Ammon's horn (tissue), 1 donor: ENCODE results near the gene RNF220.

Experiments
- DNase-seq: peaks from one replicate; pipeline ENCODE4 v3.0.0-alpha.2; 2016; ENCODE audit warnings: low spot score

The RNF220 gene

GRCh38 chr1:44436401-44437106 is 31.5 kb downstream of the RNF220 start:
- no peak for DNase-seq

DNA sequence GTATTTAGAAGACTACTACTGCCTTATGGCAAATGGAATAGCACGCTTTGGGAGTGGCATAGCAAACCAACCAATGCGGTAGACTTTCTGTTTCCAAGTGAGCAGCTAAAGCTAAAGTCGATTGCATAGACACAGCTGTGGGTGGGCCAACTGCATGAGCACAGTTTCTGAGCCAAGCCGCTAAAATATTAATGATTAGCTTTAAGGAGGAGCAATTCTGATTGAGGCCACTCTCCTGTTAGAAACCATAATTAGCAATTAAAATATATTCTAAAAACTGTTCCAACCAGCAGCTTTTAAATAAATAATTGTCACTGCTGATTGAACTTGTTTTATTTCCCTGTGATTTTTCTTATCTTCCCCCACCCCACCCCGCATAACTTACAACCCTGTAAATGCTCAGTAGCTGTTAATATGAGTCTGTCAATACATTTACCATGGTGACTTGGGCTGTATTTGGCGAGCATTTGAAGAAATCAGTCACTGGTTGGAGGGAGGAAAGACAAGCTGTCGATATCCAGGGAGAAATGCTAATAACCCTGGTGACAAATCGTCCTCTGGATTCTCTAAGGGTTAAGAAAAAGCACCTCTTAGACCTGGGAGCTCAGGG is 32.2 kb downstream of the RNF220 start:
- no peak for DNase-seq

DNA sequence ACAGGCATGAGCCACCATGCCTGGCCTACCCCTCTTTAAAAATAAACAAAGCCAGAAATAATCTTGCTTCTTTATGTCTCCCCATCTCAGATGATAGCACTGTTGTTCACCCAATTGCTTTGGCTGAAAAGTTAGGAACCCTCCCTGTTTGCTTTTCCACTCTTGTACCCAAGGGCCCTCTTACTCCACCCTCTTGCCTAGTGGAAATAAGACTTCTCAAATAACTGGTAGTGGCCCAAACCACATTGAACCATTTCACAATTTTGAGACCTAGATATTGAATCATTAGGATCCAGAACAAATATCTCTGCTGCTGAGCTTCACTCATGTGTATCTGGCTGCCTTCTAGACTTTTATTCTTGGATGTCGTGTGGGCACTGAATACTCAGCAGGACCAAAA is 37.7 kb downstream of the RNF220 start:
- DNase-seq, result no peak

DNA sequence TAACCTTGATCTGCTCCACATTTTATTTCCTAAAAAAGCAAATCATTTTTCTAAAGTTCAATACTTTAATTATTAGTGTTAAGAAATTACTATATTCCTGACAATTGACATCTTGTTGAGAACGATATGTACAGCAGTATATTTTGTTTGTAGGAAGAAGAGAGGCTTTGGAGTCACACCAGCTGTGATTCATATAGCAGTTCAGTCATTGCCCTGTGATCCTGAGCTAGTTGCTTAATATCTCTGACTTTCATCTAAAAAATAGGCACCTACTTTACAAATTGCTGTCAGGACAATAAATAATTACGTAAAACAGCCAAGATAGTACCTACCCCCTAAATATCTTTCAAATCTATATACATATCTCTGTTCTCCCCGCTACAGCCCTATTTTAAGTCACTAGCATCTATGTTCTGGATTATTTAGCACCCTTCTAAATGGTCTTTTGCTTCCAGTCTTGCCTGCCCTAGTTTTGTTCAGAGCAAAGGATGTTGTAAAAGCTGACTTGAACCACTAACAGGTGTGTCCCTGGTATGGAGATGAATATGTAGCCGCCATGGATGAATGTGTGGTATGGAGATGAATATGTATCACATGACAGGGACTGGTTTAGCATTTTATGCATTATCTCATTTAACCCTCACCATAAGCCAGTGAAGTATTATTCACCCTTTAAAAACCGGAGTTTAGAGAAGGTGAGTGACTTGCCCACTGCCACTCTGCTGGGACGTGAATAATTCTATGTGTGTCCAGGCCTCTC is 42.2 kb downstream of the RNF220 start:
- DNase-seq, result no peak

- DNase-seq, result no peak
These were observed 48.8 kb downstream of the RNF220 start for GRCh38 chr1:44453798-44454349.

- no peak for DNase-seq
These were observed 49.6 kb downstream of the RNF220 start for GRCh38 chr1:44454704-44455103.

GRCh38 chr1:44460107-44460882 is 55.2 kb downstream of the RNF220 start:
- peak; percentile 29 for DNase-seq

- DNase-seq, result no peak
These were observed 59.3 kb downstream of the RNF220 start for GRCh38 chr1:44464361-44464760.

GRCh38 chr1:44467566-44467965 is 62.5 kb downstream of the RNF220 start:
- no peak for DNase-seq

GRCh38 chr1:44471911-44472453 is 66.9 kb downstream of the RNF220 start:
- DNase-seq, result no peak

DNA sequence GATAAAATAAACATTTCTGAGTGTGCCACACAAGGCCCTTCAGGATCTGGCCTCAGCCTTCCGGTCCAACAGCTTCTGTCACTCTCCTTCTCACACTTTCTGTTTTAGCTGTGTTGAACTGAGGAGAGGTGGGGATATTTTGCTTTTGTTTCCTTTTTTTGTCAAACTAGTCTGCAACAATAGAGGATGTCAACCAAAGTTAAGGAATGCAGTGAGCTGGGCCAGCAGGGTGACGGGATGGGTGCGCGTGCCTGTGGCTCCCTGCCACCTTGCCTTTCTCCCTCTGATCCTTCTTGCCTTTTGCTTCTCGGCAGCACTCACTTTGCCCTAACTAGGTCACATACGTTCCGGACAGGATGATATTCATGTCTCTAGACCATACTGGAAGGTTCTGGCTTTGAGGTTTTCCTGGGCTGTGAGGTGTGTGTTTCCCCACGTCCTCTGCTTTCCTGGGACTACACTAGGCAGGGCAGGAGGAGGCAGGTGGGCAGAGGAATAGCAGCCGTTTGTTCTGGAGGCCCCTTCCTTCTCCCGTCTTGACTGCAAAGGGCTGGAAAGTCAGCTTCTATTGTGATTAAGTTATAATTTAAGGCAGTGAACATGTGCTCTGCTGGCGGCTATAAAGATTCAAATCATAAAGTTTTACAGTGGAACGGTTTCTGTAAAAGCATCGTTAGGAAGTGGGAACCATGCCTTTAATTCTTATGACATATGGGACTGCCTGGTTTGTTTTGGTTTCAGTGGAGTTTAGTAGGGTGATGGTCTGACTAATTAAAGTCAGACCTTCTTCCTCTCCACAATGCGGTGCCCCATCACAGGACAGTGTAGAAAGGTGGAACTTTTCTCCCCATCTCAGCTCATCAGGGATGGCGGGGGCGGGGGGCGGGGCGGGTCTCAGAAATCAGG is 67.8 kb downstream of the RNF220 start:
- no peak for DNase-seq

DNA sequence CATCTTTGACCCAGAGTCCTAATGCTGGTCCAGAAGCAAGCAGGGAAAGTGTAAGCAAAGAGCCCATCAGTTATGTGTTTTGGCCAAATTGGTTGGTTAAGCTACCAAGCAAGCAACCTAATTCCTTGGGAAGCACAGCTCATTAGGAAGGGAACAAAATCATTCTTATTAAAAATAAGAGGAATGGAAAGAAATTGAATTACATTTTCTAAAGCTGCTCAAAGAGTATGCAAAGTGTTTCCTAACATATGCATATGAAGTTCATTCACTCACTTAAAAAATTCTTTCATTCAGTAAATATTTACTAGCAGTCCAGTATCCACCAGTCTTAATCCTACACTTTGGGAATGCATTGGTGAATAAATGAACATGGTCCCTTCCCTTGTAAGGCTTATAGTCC is 71.8 kb downstream of the RNF220 start:
- no peak for DNase-seq

GRCh38 chr1:44481701-44482100 is 76.6 kb downstream of the RNF220 start:
- DNase-seq, result no peak

GRCh38 chr1:44483089-44483874 is 78.2 kb downstream of the RNF220 start:
- no peak for DNase-seq

GRCh38 chr1:44484155-44484688 is 79.2 kb downstream of the RNF220 start:
- no peak for DNase-seq

DNA sequence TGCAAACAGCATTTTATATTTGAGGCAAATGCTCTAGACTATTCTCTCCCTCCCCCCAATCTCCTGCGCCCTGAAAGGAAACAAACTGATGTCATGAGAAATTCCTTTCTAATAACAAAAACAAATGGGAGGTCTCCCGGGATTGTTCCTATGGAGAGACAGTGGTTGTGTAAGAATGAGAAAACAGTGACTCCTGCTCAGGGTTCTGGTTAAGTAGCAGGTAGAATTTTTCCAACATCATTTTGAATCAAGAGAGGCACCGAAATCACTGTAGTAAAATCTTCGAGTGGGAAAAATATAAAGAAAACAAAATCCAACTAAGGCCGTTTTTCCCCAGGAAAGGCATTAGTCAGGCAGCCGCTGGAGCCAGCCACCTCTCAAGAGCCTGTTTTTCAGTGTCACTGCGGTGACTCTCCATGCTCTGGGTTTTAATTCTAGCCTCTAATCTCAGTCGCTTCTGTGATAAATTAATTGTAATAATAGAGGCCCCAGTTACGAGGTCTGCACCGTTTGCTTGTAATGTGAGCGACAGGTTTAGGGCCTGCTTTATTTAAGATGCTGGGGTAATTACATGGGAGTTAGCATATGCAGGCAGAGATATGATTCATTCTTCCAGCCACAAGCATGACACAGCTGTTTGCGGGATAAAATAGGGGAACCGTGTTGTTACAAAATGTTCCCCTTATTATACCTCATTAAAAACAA is 80.3 kb downstream of the RNF220 start:
- DNase-seq, result no peak

- DNase-seq, result no peak
These were observed 80.9 kb downstream of the RNF220 start for GRCh38 chr1:44485934-44486460.

DNA sequence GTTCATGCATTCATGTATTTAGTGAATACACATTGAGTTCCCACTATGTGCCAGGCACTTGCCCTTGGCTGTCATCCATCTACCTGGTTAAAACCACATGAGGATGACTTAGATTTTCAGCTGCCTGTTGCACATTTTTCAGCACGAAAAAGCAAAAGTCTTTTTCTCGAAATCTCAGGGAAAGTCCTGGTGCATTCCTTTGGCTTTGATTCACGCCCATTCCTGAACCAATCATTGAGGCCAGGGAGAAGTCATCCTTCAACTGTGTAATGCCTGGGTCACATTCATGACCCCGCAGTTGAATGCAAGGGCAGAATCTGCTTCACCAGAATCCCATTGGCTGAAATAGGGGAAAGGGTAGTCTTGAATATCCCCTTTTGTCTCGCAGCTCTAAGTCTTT is 84.4 kb downstream of the RNF220 start:
- DNase-seq, result no peak
